NCI-H2107 (cell line): ENCODE data around the gene IL23A.
"Not testable (repeated sequence)": the region's sequence is repeated elsewhere in the genome, so short reads cannot be mapped to it uniquely, and the experiment has no call there.

ENCODE experiments used
- DNase-seq: peaks from one replicate; lab custom pipeline; 2025; lab: John Stamatoyannopoulos, UW

Gene IL23A

GRCh38 chr12:56338308-56339157 lies at the start of gene IL23A:
TSS of gene IL23A (plus strand) at chr12:56338884. CDS start at chr12:56339045, 161 bp downstream.
- DNase-seq, result peak; percentile 73

GRCh38 chr12:56293795-56294194 lies 44.9 kb upstream of the IL23A start:
- DNase-seq, result no peak

GRCh38 chr12:56296295-56296694 lies 42.4 kb upstream of the IL23A start:
- DNase-seq, result no peak

GRCh38 chr12:56297400-56297799 lies 41.3 kb upstream of the IL23A start:
- DNase-seq, result no peak

GRCh38 chr12:56298828-56299227 lies 39.9 kb upstream of the IL23A start:
- no peak for DNase-seq

- no peak for DNase-seq
These were observed 39.3 kb upstream of the IL23A start for GRCh38 chr12:56299308-56299852.

GRCh38 chr12:56299853-56300643 lies 38.6 kb upstream of the IL23A start, which contains the start of gene CS:
TSS of gene CS (minus strand) at chr12:56300330. CDS start at chr12:56300201, 129 bp downstream.
- peak; percentile 98 for DNase-seq

- DNase-seq, result no peak
These were observed 37.8 kb upstream of the IL23A start for GRCh38 chr12:56300644-56301464.

- no peak for DNase-seq
These were observed 34.4 kb upstream of the IL23A start for GRCh38 chr12:56304276-56304675.

- DNase-seq, result no peak
These were observed 33.7 kb upstream of the IL23A start for GRCh38 chr12:56304872-56305590.

GRCh38 chr12:56307221-56307965 lies 31.3 kb upstream of the IL23A start:
- no peak for DNase-seq

- no peak for DNase-seq
These were observed 30.0 kb upstream of the IL23A start for GRCh38 chr12:56308714-56309113.

- DNase-seq, result no peak
These were observed 27.7 kb upstream of the IL23A start for GRCh38 chr12:56311003-56311402.

GRCh38 chr12:56315249-56315621 lies 23.4 kb upstream of the IL23A start:
- DNase-seq, result no peak

GRCh38 chr12:56315622-56316473 lies 22.8 kb upstream of the IL23A start, which contains the start of gene CNPY2:
TSS of gene CNPY2 (minus strand) at chr12:56315988. CDS start at chr12:56315217, 771 bp downstream.
- DNase-seq, result peak; percentile 91

- no peak for DNase-seq
These were observed 21.0 kb upstream of the IL23A start for GRCh38 chr12:56317675-56318074.

- no peak for DNase-seq
These were observed 17.7 kb upstream of the IL23A start for GRCh38 chr12:56321027-56321426.

GRCh38 chr12:56321610-56322009 lies 17.1 kb upstream of the IL23A start:
- DNase-seq, result not testable (repeated sequence)

GRCh38 chr12:56324206-56324605 lies 14.5 kb upstream of the IL23A start:
- no peak for DNase-seq
